Subcutaneous abdominal adipose tissue (tissue), 5 donors: ENCODE measurements around the gene NPDC1.

ENCODE experiments used
- H3K27ac ChIP-seq: one replicate; pipeline ENCODE4 v1.7.0; 2013; ENCODE audit warnings: low read depth, mild to moderate bottlenecking, inconsistent platforms, low read length, moderate library complexity
- H3K27me3 ChIP-seq, 5 donors: one replicate each; pipeline ENCODE4 v1.7.0; 2013; ENCODE audit warnings: low read length in 5 of 5, inconsistent platforms in 1 of 5; ENCODE audit not compliant: control insufficient read depth in 5 of 5, insufficient read depth in 4 of 5
- H3K36me3 ChIP-seq, 5 donors: one replicate each; pipeline ENCODE4 v1.7.0; 2013; ENCODE audit warnings: low read length in 5 of 5; ENCODE audit not compliant: control insufficient read depth in 5 of 5, insufficient read depth in 5 of 5
- H3K4me1 ChIP-seq, 5 donors: one replicate each; pipeline ENCODE4 v1.7.0; 2013; ENCODE audit warnings: low read length in 5 of 5, mild to moderate bottlenecking in 3 of 5, moderate library complexity in 1 of 5; ENCODE audit not compliant: control insufficient read depth in 5 of 5, insufficient read depth in 5 of 5
- H3K4me3 ChIP-seq, 5 donors: one replicate each; pipeline ENCODE4 v1.7.0; 2013; ENCODE audit warnings: low read length in 5 of 5, low read depth in 1 of 5
- H3K9ac ChIP-seq, 5 donors: one replicate each; pipeline ENCODE4 v1.7.0; 2013; ENCODE audit warnings: low read length in 5 of 5, mild to moderate bottlenecking in 4 of 5, moderate library complexity in 3 of 5
- H3K9me3 ChIP-seq, 5 donors: one replicate each; pipeline ENCODE4 v1.7.0; 2013; ENCODE audit warnings: low read length in 5 of 5; ENCODE audit not compliant: control insufficient read depth in 5 of 5
- donor health status: healthy.
- donor health status: healthy.
- donor health status: healthy.
- donor health status: healthy.
- donor health status: healthy.

NPDC1 gene

DNA sequence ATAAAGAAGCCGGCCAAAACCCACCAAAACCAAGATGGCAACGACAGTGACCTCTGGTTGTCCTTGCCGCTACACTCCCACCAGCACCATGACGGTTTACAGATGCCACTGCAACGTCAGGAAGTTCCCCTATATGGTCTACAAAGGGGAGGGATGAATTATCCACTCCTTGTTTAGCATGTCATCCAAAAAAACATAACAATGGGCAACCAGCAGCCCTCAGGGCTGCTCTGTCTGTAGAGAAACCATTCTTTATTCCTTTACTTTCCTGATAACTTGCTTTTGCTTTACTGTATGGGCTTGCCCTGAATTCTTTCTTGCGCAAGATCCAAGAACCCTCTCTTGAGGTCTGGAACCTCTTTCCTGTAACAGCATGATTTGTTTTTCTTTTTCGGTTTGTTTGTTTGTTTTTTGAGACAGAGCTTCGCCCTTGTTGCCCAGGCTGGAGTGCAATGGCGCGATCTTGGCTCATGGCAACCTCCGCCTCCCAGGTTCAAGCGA, 29.3 kb upstream of the NPDC1 start:
- H3K9me3 ChIP-seq = no peaks in the 10 kb centered on the region
- H3K27ac ChIP-seq = no peak overlapping the region
- no peaks in the 10 kb centered on the region for H3K27me3 ChIP-seq
- H3K4me3 ChIP-seq = no peak overlapping the region
- no peak overlapping the region for H3K9ac ChIP-seq
- H3K4me1 ChIP-seq = peaks cover 0 to 35% (median 27%) of the 10 kb centered on the region in 5 donors
- peaks cover 0 to 13% (median 12%) of the 10 kb centered on the region in 5 donors for H3K36me3 ChIP-seq

DNA sequence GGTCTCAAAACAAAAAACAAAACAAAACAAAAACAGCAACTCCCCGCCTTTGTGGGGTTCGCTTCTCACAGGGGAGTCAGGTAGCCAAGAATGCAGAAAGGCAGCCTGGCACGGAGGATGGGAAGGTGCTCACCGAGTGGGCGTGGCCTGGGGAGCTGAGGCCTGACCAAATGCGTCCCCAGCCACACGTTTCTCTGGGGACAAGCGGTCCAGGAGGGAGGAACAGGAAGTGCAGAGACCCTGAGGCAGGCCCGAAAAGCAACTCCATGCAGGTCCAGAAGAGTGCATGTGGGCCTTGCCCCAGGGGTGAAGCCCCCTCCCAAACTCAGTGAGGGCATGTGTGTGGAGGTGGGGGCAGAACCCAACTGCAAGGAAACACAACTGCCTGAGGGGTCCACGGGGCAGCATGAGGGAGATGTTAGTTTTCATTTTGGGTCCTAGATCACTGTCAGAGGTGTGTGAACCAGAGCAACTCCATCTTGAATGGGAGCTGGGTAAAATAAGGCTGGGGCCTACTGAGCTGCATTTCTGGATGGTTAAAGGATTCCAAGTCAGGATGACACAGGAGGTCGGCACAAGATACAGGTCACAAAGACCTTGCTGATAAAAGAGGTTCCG, 28.8 kb upstream of the NPDC1 start:
- Histone ChIP-seq H3K27ac (no peak overlapping the region), H3K4me3 (no peak overlapping the region), H3K4me1 (peaks cover 0 to 37% (median 27%) of the 10 kb centered on the region in 5 donors), H3K27me3 (no peaks in the 10 kb centered on the region), H3K36me3 (peaks cover 0 to 8% (median 7%) of the 10 kb centered on the region in 5 donors), H3K9me3 (no peaks in the 10 kb centered on the region), H3K9ac (no peak overlapping the region)

DNA sequence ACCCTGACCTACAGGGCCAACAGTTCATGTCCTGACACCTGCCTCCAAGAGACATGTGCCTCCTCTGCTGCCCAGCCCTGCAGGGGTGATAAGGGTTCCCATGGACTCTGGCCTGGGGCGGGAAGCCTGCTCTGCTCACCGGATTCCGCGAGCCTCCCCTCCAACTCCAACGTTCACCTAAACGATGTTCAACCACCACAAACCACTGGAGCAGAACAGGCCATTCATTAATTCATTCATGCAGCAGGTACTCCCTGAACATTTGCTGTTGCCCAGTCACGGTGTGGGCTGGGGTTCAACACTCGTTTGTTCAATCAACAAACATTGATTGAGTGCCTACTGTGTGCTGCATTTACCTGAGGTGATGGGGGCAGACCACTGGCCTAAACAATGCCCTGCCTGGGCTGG, 28.0 kb upstream of the NPDC1 start:
- Histone ChIP-seq H3K27me3 (peaks cover 3 to 7% (median 6%) of the 10 kb centered on the region in 5 donors), H3K4me1 (peaks cover 0 to 37% (median 27%) of the 10 kb centered on the region in 5 donors), H3K9me3 (no peaks in the 10 kb centered on the region), H3K9ac (no peak overlapping the region), H3K4me3 (no peak overlapping the region), H3K36me3 (no peaks in the 10 kb centered on the region), H3K27ac (no peak overlapping the region)

DNA sequence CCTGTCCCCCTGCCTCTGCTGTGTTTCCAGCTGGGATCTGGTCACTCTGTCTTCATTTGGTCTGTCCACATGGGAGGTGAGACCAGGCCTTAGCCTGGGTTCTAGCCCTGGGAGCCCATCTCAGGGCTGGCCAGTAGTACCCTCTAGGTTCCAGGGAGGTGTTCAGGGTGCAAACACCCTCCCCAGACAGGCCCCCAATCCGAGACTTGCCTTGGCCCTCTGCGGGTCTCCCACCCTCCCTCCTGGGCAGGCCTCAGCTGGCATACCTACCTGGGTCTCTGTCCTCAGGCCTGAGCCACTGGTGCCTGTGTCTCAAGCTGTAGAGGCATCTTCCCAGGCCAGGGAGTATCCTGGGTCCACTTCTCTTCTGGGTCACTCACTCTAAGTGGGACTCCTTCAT, 25.3 kb upstream of the NPDC1 start:
- no peaks in the 10 kb centered on the region for H3K36me3 ChIP-seq
- H3K9ac ChIP-seq = peak overlapping the region in 2 of 5 donors; percentile 26
- peaks cover 3 to 19% (median 12%) of the 10 kb centered on the region in 5 donors for H3K27me3 ChIP-seq
- H3K9me3 ChIP-seq = no peaks in the 10 kb centered on the region
- H3K4me1 ChIP-seq = peaks cover 0 to 18% (median 10%) of the 10 kb centered on the region in 5 donors
- no peak overlapping the region for H3K27ac ChIP-seq
- peak overlapping the region in 3 of 5 donors; percentile 15 to 48 (median 36) for H3K4me3 ChIP-seq

DNA sequence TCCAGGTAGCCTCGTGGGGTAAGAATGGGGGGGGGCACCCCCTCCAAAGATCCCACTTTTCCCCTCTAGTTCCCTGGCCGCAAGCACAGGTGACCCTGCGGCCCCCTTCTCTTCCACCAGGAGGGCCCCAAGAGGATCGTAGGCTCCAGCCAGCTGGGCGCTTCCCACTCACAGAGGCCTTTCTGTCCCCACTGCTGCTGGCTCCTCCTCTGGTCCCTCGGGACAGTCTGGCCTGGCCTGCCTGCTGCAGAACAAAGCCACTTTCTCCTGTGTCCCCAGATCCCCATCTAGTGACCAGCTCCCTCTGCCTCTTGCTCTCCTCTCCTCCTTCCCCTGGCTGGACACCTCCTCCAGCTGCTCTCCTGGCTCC, 24.9 kb upstream of the NPDC1 start:
- Histone ChIP-seq H3K4me3 (peak overlapping the region in 4 of 5 donors; percentile 15 to 61 (median 42)), H3K4me1 (peaks cover 0 to 18% (median 10%) of the 10 kb centered on the region in 5 donors), H3K27me3 (peaks cover 3 to 19% (median 12%) of the 10 kb centered on the region in 5 donors), H3K9me3 (no peaks in the 10 kb centered on the region), H3K9ac (peak overlapping the region in 4 of 5 donors; percentile 26 to 33 (median 28)), H3K27ac (no peak overlapping the region), H3K36me3 (no peaks in the 10 kb centered on the region)

DNA sequence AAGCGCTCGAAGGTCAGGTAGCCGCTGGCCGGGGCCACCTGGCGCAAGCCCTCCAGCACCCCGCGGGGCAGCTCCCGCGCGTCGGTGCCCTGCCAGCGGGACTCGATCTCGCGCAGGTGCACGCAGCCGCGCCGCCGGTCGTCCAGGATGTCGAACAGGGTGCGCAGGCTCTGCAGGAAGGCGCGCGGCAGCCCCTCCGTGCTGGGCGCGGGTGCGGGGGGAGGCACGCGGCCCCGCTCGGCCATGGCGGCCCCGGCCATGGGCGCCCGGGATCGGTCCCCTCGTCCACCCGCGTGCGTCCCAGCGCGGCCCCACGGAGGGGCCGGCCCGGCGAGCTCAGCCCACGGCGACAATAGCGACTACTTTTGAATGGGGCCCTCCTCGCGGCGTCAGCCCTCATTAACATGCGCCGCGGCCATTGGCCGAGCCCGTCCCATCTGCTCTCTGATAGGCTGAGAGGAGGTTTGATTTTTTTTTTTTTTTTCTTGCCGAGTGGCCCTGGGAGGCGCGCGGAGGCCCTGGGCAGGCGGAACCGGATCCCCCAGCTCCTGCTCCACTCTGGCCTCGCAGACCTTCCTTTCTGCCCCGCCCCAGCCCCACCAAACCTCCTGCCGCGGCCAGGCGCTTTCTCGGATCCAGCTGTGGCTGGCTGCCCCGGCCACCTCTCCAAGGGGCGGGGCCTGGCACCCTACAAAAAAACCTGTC, 24.4 kb upstream of the NPDC1 start, which contains the start of gene SAPCD2:
TSS of gene SAPCD2 (minus strand) at position 357 of the 705 bp plus-strand sequence. CDS start at position 260, 97 bp downstream.
- peaks cover 3 to 19% (median 12%) of the 10 kb centered on the region in 5 donors for H3K27me3 ChIP-seq
- H3K9me3 ChIP-seq = no peaks in the 10 kb centered on the region
- H3K36me3 ChIP-seq = no peaks in the 10 kb centered on the region
- H3K27ac ChIP-seq = no peak within 1 kb of the TSS
- H3K4me1 ChIP-seq = peaks cover 0 to 18% (median 10%) of the 10 kb centered on the region in 5 donors
- H3K4me3 ChIP-seq = peak within 1 kb of the TSS; percentile 15 to 61 (median 39)
- peak within 1 kb of the TSS in 4 of 5 donors; percentile 26 to 33 (median 28) for H3K9ac ChIP-seq

DNA sequence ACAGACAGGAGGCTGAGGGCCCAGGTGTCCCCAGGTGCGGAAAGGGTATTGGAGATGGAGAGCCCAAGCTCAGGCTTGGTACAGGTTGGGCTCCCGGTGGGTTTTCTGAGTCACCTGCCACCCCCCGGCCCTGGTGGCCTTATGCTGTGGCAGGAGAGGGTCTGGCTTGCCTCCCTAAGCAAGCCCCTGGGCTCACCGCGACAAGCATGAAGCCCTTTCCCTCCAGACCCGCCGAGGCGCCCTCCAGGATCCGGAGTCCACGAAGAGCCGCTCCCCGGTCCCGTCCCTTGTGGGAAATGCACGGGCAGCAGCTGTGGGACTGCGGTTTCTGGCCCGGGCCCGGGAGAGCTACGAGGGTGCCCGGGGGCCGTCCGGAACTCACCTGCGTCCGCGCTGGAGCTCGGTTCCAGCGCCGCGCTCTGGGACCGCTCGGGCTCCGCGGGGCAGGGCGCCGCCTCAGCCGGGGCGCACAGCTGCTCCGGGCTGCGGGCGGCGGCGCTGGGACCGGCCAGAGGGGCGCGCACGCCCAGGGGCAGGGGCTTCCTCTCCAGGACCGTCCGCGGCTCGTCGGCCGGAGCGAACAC, 23.6 kb upstream of the NPDC1 start:
- no peak overlapping the region for H3K4me3 ChIP-seq
- H3K9me3 ChIP-seq = no peaks in the 10 kb centered on the region
- H3K27ac ChIP-seq = no peak overlapping the region
- no peaks in the 10 kb centered on the region for H3K36me3 ChIP-seq
- peaks cover 3 to 19% (median 12%) of the 10 kb centered on the region in 5 donors for H3K27me3 ChIP-seq
- H3K9ac ChIP-seq = no peak overlapping the region
- peaks cover 0 to 18% (median 10%) of the 10 kb centered on the region in 5 donors for H3K4me1 ChIP-seq

DNA sequence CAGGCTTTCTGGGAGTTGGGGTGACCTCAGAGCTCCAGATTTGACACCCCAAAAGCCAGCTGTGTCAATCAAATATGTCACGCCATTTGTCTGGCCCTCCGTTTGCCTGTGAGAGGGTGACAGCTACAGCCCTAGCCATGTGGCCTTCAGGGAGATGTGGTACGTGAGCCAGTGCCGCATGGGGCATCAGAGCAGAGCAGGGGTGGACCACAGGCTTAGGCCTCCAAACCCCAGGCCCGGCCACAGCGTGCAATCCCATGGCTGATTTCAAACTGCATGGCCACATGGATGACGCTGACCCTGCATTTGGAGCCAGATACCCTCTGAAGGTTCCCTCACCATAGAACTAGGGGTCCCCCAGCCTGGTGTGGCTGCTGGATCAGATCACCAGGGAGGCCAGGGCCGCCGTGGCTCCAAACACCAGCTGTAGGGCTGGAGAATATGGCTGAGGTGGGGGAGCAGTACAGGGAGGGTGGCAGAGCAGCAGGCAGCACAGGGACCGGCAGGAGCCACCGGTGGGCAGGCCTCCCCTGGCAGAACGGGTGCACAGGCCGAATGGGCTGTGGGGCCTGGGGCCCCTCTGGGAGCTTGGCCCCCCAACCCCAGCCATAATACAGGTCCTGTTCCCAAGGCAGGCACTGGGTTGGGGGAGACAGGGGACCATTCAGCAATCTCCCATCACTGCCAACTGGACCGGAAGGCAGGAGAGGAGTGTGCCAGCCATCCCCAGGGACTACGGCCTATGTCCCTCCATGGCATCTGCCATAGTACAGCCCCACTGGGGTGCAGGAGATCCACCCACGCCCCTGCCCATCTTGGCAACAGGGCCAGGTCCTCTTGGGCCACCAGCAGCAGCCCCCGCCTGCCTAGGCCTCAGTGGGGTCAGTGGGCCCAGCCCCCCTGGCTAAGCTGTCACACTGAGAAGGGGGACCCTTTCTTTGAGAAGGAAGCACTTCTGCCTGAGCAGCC, 22.8 kb upstream of the NPDC1 start:
- Histone ChIP-seq H3K4me3 (no peak overlapping the region), H3K27me3 (peaks cover 3 to 19% (median 12%) of the 10 kb centered on the region in 5 donors), H3K4me1 (peaks cover 0 to 19% (median 12%) of the 10 kb centered on the region in 5 donors), H3K36me3 (no peaks in the 10 kb centered on the region), H3K27ac (no peak overlapping the region), H3K9me3 (no peaks in the 10 kb centered on the region), H3K9ac (peak overlapping the region in 1 of 5 donors; percentile 3)

DNA sequence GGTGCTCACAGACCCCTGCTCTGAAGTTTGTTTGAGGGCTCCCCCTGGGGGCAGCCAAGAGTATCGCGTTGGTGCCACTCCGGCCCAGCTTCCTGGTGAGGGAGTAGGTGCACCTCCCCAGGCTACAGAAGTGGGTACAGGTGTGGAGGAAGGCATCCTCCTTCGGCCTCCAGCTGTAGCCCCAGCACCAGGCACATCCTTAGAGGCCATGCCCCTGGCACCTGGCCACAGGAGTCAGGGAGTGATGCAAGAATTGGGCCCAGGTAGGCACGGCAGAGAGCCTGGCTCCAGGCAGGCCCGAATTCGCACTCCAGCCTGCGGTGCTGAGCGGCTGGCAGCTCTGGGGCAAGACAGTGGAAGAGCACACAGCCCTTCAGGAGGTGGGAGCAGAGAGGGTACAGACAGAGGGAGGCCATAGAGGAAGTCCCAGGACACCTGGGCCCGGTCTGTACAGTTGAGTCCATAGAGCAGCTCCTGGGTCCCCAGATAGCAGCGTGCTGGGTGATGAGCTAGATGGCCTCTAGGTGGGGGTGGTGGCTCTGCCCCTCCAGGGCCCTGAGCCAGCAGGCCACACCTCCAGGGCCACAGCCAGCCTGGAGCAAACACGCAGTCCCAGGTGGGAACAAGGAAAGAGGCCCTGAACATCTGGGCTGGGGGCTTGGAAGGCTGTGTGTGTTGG, 22.0 kb upstream of the NPDC1 start:
- H3K9ac ChIP-seq = no peak overlapping the region
- H3K27ac ChIP-seq = no peak overlapping the region
- H3K36me3 ChIP-seq = no peaks in the 10 kb centered on the region
- no peak overlapping the region for H3K4me3 ChIP-seq
- H3K27me3 ChIP-seq = peaks cover 3 to 19% (median 12%) of the 10 kb centered on the region in 5 donors
- H3K4me1 ChIP-seq = peaks cover 0 to 20% (median 13%) of the 10 kb centered on the region in 5 donors
- no peaks in the 10 kb centered on the region for H3K9me3 ChIP-seq
